ENCODE data around the gene TOP1.

Gene TOP1

DNA sequence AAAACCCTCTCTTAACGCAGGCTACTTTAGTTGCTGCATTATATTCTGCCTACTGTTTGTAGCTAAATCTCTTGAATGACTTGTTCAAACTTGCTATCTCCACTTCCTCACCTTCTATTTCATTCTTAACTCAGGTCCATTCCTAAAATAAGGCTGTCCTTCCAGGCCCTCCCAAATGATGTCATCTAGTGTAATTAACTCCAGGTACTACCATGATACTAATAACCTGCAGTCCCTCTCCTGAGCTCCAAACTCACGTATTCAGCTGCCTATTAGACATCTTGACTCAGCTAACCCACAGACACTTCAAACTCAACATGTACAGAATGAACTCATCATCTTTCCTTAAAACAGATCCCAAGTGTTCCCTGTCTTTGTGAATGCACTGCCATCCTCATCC is 10.5 kb upstream of the TOP1 start:
- no peak overlapping the region for H3K4me3 ChIP-seq (ENCODE audit: low read depth, low read length)
- H3K9me3 ChIP-seq (ENCODE audit: control insufficient read depth, insufficient read depth, low read depth, low read length) = no peaks in the 10 kb centered on the region
- no peaks in the 10 kb centered on the region for H3K4me1 ChIP-seq (ENCODE audit: control insufficient read depth, insufficient read depth, low read length)
- no peaks in the 10 kb centered on the region for H3K36me3 ChIP-seq (ENCODE audit: control insufficient read depth in 2 of 2, insufficient read depth in 1 of 2, low read length in 2 of 2)
- H3K27ac ChIP-seq (ENCODE audit: extremely low read depth, low read depth, low read length) = no peak overlapping the region
- POLR2A ChIA-PET = interaction anchor here (0.9 kb wide), 1 partner anchor 27 kb away, joined by 3 read pairs; no protein-coding TSS in a partner anchor
- TF ChIP-seq, protein P1, sequence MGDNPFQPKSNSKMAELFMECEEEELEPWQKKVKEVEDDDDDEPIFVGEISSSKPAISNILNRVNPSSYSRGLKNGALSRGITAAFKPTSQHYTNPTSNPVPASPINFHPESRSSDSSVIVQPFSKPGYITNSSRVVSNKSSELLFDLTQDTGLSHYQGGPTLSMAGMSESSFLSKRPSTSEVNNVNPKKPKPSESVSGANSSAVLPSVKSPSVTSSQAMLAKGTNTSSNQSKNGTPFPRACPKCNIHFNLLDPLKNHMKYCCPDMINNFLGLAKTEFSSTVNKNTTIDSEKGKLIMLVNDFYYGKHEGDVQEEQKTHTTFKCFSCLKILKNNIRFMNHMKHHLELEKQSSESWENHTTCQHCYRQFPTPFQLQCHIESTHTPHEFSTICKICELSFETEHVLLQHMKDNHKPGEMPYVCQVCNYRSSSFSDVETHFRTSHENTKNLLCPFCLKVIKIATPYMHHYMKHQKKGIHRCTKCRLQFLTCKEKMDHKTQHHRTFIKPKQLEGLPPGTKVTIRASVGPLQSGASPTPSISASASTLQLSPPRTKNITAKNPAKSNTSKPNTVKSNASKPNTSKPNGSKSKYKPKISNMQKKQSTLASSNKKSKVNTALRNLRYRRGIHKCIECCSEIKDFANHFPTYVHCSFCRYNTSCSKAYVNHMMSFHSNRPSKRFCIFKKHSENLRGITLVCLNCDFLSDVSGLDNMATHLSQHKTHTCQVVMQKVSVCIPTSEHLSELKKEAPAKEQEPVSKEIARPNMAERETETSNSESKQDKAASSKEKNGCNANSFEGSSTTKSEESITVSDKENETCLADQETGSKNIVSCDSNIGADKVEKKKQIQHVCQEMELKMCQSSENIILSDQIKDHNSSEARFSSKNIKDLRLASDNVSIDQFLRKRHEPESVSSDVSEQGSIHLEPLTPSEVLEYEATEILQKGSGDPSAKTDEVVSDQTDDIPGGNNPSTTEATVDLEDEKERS (tag by site-specific recombination; IDR thresholded peaks at IDR 0.05) = no peak
- TF ChIP-seq SP2 (tag by site-specific recombination; IDR thresholded peaks at IDR 0.05) (no peak), SCRT2 (tag by site-specific recombination; IDR thresholded peaks at IDR 0.05) (no peak), SP3 (tag by site-specific recombination; IDR thresholded peaks at IDR 0.05) (no peak), ZNF658 (tag by site-specific recombination; IDR thresholded peaks at IDR 0.05) (no peak), ZNF701 (tag by site-specific recombination; IDR thresholded peaks at IDR 0.05) (no peak), KLF10 (tag by site-specific recombination; IDR thresholded peaks at IDR 0.05) (no peak), ZNF354C (tag by site-specific recombination; IDR thresholded peaks at IDR 0.05; ENCODE audit: borderline replicate concordance, low read depth) (no peak)
- TF ChIP-seq, protein P2, sequence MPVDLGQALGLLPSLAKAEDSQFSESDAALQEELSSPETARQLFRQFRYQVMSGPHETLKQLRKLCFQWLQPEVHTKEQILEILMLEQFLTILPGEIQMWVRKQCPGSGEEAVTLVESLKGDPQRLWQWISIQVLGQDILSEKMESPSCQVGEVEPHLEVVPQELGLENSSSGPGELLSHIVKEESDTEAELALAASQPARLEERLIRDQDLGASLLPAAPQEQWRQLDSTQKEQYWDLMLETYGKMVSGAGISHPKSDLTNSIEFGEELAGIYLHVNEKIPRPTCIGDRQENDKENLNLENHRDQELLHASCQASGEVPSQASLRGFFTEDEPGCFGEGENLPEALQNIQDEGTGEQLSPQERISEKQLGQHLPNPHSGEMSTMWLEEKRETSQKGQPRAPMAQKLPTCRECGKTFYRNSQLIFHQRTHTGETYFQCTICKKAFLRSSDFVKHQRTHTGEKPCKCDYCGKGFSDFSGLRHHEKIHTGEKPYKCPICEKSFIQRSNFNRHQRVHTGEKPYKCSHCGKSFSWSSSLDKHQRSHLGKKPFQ (tag by site-specific recombination; IDR thresholded peaks at IDR 0.05) = no peak
- TF ChIP-seq, protein P3, sequence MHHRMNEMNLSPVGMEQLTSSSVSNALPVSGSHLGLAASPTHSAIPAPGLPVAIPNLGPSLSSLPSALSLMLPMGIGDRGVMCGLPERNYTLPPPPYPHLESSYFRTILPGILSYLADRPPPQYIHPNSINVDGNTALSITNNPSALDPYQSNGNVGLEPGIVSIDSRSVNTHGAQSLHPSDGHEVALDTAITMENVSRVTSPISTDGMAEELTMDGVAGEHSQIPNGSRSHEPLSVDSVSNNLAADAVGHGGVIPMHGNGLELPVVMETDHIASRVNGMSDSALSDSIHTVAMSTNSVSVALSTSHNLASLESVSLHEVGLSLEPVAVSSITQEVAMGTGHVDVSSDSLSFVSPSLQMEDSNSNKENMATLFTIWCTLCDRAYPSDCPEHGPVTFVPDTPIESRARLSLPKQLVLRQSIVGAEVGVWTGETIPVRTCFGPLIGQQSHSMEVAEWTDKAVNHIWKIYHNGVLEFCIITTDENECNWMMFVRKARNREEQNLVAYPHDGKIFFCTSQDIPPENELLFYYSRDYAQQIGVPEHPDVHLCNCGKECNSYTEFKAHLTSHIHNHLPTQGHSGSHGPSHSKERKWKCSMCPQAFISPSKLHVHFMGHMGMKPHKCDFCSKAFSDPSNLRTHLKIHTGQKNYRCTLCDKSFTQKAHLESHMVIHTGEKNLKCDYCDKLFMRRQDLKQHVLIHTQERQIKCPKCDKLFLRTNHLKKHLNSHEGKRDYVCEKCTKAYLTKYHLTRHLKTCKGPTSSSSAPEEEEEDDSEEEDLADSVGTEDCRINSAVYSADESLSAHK (tag by site-specific recombination; IDR thresholded peaks at IDR 0.05) = no peak
- TF ChIP-seq, protein P4, sequence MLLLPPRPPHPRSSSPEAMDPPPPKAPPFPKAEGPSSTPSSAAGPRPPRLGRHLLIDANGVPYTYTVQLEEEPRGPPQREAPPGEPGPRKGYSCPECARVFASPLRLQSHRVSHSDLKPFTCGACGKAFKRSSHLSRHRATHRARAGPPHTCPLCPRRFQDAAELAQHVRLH (tag by site-specific recombination; IDR thresholded peaks at IDR 0.05) = no peak
- TF ChIP-seq, protein P5, sequence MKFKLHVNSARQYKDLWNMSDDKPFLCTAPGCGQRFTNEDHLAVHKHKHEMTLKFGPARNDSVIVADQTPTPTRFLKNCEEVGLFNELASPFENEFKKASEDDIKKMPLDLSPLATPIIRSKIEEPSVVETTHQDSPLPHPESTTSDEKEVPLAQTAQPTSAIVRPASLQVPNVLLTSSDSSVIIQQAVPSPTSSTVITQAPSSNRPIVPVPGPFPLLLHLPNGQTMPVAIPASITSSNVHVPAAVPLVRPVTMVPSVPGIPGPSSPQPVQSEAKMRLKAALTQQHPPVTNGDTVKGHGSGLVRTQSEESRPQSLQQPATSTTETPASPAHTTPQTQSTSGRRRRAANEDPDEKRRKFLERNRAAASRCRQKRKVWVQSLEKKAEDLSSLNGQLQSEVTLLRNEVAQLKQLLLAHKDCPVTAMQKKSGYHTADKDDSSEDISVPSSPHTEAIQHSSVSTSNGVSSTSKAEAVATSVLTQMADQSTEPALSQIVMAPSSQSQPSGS (tag by site-specific recombination; IDR thresholded peaks at IDR 0.05; ENCODE audit: low read depth) = peak; percentile 49; the same call in 1 of the 2 replicates
- TF ChIP-seq, protein P6, sequence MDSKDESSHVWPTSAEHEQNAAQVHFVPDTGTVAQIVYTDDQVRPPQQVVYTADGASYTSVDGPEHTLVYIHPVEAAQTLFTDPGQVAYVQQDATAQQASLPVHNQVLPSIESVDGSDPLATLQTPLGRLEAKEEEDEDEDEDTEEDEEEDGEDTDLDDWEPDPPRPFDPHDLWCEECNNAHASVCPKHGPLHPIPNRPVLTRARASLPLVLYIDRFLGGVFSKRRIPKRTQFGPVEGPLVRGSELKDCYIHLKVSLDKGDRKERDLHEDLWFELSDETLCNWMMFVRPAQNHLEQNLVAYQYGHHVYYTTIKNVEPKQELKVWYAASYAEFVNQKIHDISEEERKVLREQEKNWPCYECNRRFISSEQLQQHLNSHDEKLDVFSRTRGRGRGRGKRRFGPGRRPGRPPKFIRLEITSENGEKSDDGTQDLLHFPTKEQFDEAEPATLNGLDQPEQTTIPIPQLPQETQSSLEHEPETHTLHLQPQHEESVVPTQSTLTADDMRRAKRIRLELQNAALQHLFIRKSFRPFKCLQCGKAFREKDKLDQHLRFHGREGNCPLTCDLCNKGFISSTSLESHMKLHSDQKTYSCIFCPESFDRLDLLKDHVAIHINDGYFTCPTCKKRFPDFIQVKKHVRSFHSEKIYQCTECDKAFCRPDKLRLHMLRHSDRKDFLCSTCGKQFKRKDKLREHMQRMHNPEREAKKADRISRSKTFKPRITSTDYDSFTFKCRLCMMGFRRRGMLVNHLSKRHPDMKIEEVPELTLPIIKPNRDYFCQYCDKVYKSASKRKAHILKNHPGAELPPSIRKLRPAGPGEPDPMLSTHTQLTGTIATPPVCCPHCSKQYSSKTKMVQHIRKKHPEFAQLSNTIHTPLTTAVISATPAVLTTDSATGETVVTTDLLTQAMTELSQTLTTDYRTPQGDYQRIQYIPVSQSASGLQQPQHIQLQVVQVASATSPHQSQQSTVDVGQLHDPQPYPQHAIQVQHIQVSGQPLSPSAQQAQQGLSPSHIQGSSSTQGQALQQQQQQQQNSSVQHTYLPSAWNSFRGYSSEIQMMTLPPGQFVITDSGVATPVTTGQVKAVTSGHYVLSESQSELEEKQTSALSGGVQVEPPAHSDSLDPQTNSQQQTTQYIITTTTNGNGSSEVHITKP (tag by site-specific recombination; IDR thresholded peaks at IDR 0.05) = 0 out of 2 replicates have a peak, but pooled peaks have one; percentile 4
- TF ChIP-seq, protein P7, sequence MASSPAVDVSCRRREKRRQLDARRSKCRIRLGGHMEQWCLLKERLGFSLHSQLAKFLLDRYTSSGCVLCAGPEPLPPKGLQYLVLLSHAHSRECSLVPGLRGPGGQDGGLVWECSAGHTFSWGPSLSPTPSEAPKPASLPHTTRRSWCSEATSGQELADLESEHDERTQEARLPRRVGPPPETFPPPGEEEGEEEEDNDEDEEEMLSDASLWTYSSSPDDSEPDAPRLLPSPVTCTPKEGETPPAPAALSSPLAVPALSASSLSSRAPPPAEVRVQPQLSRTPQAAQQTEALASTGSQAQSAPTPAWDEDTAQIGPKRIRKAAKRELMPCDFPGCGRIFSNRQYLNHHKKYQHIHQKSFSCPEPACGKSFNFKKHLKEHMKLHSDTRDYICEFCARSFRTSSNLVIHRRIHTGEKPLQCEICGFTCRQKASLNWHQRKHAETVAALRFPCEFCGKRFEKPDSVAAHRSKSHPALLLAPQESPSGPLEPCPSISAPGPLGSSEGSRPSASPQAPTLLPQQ (tag by site-specific recombination; IDR thresholded peaks at IDR 0.05) = no peak
- CTCF ChIA-PET = interaction anchor here (0.7 to 1.3 kb wide), 3 partner anchors 10 to 77 kb away, joined by 3 to 4 read pairs (median 3); no protein-coding TSS in a partner anchor

Data from HEK293 (cell line).